ENCODE data around the gene KDSR.

Gene KDSR

GRCh38 chr18:63316612-63317555 is 50.1 kb downstream of the KDSR start:
- no peak for TF ChIP-seq CTCF (IDR thresholded peaks at IDR 0.05; ENCODE audit: low read depth, low read length)
- no peak overlapping the region for H3K4me3 ChIP-seq (ENCODE audit: low read depth, low read length)

GRCh38 chr18:63315876-63316275 is 51.1 kb downstream of the KDSR start:
- TF ChIP-seq CTCF (IDR thresholded peaks at IDR 0.05; ENCODE audit: low read depth, low read length), result no peak
- H3K4me3 ChIP-seq (ENCODE audit: low read depth, low read length), result no peak overlapping the region

GRCh38 chr18:63315131-63315662 is 51.8 kb downstream of the KDSR start:
- H3K4me3 ChIP-seq (ENCODE audit: low read depth, low read length), result no peak overlapping the region
- no peak for TF ChIP-seq CTCF (IDR thresholded peaks at IDR 0.05; ENCODE audit: low read depth, low read length)

GRCh38 chr18:63314062-63314790 is 52.8 kb downstream of the KDSR start:
- no peak overlapping the region for H3K4me3 ChIP-seq (ENCODE audit: low read depth, low read length)
- no peak for TF ChIP-seq CTCF (IDR thresholded peaks at IDR 0.05; ENCODE audit: low read depth, low read length)

- no peak overlapping the region for H3K4me3 ChIP-seq (ENCODE audit: low read depth, low read length)
- no peak for TF ChIP-seq CTCF (IDR thresholded peaks at IDR 0.05; ENCODE audit: low read depth, low read length)
Measured at GRCh38 chr18:63313396-63313917, 53.5 kb downstream of the KDSR start.

- H3K4me3 ChIP-seq (ENCODE audit: low read depth, low read length), result no peak overlapping the region
- TF ChIP-seq CTCF (IDR thresholded peaks at IDR 0.05; ENCODE audit: low read depth, low read length), result no peak
Measured at GRCh38 chr18:63312737-63313395, 54.1 kb downstream of the KDSR start.

Measured in WI38 (cell line).